ENCODE data around the gene KCNG3.
"Not testable (repeated sequence)": the region's sequence is repeated elsewhere in the genome, so short reads cannot be mapped to it uniquely, and the experiment has no call there.

The KCNG3 gene

GRCh38 chr2:42424033-42424432 is 69.7 kb downstream of the KCNG3 start:
- FAIRE-seq = no peak

DNA sequence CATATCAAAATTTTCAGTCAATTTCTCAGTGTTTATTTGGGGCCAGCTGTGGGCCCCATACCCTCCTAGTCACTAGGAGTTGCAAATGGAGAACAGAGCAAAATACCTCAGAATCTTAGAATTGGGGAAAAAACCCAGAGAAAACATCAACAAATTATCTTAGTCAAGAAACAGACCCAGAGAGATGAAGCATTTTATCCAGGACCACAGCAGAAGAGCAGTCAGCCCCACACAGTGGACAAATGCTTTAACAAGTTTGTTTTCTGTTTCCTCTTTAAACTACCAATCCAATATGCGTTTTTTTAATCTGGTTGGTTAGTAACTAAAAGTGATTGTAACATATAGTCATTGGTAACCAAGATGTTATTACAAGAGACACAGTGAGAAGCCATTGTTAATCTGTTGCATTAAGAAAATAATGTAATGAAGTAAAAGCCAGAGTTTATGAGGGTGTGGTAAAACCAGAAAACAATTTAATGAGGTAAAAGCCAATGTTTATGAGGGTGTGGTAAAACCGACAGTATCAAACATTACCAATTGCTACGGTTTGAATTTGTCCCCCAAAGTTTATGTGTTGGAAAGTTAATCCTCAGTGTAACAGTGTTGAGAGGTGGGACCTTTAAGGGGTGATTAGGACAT is 72.1 kb downstream of the KCNG3 start:
- no peak for FAIRE-seq

GRCh38 chr2:42421157-42421485 is 72.7 kb downstream of the KCNG3 start:
- no peak for FAIRE-seq

GRCh38 chr2:42414648-42415047 is 79.1 kb downstream of the KCNG3 start:
- FAIRE-seq = no peak

DNA sequence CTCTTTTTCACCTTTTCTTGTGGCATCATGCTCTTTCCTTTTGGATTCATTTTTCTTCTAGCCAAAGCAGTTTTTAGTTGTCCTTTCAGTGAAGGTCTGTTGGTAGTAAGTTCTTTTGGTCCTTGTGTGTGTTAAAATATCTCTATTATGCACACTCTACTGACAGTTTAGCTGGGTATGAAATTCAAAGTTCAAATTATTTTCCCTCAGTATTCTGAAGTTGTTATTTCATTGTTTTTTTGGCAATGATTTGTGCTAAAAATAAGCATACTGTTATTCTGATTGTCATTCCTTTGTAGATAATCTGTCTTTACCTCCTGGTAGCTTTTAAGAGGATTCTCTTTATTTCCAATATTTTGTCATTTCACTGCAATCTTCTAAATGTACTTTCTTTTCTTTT is 79.6 kb downstream of the KCNG3 start:
- FAIRE-seq = no peak

- peak; percentile 7 for FAIRE-seq
Observed at GRCh38 chr2:42410742-42411514, 82.9 kb downstream of the KCNG3 start.

GRCh38 chr2:42408009-42408408 is 85.8 kb downstream of the KCNG3 start:
- FAIRE-seq = no peak

GRCh38 chr2:42407476-42407875 is 86.3 kb downstream of the KCNG3 start:
- no peak for FAIRE-seq

DNA sequence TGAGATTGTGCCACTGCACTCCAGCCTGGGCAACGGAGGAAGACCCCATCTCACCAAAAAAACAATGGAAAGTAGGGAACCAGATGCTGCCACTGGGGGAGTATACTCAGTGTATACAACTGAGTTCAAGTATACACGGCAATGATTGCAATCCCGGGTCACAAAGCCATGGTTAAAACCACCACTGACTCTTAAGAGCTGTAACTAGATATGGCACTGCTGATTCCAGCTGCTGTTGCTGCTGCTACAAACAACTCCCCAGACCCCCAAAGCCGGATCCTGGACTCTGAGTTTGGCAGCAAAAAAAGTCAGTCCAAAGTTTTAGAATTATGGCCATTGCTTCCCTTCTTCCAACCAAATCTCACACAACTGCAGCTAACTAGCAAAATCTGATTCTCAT is 89.1 kb downstream of the KCNG3 start:
- FAIRE-seq = no peak

- no peak for FAIRE-seq
Observed at GRCh38 chr2:42401773-42402172, 92.0 kb downstream of the KCNG3 start.

DNA sequence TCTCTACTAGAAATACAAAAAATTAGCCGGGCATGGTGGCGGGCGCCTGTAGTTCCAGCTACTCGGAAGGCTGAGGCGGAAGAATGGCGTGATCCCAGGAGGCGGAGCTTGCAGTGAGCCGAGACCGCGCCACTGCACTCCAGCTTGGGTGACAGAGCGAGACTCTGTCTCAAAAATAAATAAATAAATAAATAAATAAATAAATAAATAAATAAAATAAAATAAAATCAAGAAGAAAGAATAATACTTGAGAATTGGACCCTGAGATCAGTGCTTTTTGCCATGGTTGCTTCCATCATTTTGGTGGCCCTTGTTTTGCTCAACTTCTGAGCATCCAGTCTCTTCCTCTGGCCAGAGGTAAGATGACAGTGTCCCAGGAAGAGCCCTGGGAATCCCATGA is 95.7 kb downstream of the KCNG3 start:
- FAIRE-seq = not testable (repeated sequence)

DNA sequence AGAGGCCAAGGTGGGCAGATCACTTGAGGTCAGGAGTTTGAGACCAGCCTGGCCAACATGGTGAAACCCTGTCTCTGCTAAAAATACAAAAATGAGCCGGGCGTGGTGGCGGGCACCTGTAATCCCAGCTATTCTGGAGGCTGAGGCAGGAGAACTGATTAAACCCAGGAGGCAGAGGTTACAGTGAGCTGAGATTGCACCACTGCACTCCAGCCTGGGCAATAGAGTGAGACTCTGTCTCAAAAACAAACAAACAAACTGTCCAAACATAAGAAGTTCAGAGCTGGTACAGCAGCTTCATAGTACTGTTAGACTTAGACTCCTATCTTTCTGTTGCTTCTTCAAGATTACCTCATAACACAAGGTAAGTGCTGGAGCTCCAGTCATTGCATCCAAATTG is 100.5 kb downstream of the KCNG3 start:
- not testable (repeated sequence) for FAIRE-seq

DNA sequence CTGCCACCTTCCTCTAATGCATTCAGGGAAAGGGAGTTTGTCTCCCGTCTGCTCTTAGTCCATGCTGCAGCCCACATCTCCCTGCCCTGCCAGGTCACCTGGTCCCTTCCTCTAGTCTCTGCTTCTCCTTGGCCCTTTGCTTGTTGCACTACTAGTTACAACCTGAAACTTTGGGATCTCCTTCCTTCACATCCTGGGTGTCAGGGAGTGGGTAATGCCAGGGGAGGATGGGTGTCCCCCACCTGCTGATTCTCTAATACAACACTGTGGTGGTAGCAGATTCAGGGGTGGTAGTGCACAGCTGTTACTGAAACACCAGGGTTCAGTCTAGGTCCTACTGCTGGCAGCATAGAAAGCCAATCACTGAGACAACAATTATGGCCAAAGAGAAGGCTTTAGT is 101.6 kb downstream of the KCNG3 start:
- FAIRE-seq = no peak

All from TTC549 (cell line).